RCC 7860 (cell line): ENCODE data around the gene UGT1A8.

Experiments
- DNase-seq: peaks from one replicate; pipeline ENCODE4 v3.0.0-alpha.2; 2015; ENCODE audit warnings: low spot score
- FAIRE-seq: peaks from 2 replicates; lab custom pipeline; 2012; peaks lifted over from hg19 to GRCh38; lab: Jason Lieb, UNC

Gene UGT1A8

DNA sequence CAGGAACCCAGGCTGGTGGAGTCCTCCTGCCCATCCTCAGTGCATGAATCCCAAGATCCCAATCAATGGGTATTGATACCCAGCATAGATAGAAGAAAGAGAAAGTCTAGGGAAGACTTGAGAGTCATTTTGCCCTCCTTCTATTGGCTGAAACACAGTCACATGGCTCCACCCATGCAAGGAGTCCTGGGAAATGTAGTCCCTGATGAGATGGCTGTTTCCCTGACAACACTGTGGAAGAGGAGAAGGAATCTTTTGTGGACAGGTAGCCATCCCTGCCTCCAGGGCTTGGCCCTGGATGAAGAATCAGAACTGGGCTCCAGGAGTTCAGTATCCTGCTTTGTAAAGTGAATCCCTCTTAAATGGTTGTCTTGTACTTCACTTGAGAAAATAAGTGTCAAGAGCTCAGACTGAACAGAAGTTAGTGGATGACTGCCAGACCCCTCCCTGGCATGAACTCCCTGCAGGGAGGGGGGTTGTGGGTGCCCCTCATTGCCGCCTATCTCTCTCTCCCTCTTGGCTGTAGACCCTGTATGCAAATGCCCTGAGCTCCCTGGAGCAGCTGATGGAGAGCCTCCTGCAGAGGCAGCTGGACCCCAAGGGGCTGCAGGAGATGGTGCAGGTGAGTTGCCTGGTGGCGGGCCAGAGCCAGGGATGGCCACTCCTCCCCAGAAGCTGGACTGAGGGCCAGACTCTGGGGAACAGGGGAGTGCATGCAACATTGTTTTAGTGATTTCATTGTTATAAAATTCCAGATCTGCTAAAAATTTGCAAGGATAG is 196.8 kb downstream of the UGT1A8 start:
- FAIRE-seq: no peak
- no peak for DNase-seq

DNA sequence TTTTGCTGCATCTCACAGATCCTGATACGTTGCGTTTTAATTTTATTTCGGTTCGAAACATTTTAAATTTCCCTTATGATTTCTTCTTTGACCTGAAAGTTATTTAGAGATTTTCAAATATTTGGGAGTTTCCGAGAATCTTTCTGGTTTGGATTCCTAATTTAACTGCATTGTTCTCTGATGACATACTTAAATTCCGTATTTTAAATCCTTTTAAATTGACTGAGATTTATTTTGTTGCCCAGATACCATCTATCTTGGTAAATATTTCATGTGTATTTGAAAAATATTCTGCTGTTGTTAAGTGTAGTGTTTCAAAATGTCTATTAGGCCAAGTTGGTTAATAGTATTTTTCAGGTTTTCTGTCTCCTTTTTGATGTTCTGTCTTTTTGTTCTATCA is 198.4 kb downstream of the UGT1A8 start:
- no peak for FAIRE-seq
- no peak for DNase-seq

DNA sequence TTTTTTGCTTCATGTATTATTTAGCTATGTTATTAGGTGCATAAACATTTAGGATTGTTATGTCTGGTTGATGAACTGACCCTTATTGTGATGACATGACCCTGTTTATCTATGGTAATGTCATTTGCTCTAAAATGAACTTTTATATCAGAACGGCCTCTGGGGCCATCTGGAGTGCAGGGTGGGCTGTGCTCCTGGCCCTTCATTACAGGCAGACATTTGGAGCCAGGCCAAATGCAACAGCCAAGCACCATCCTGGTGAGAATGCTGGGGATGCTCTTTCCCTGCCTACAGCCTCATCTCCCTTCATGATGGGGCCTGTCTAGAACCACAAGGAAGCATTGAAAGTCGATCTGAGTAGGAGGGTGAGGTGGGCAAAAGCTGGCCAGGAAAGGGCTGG is 198.9 kb downstream of the UGT1A8 start:
- FAIRE-seq (no peak), DNase-seq (no peak)

DNA sequence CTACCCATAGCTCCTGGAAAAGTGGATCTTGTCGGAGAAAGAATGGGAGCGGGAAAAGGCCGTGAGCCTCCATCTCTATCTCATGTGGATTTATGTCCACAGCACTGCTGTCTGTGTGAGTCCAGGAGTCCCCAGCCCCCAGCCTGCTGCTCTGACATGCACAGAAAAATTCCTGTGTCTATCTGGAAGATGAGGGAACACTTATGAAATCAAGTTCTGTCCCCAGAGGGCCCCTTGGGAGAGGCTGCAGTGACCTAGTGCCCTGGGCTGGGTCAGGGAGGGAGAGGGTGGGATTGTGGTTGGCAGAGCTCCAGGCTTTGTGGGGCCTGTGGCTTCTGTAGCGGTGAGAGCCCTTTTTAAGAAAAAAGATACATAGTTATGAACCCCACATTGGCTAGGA is 199.3 kb downstream of the UGT1A8 start:
- FAIRE-seq (no peak), DNase-seq (no peak)

DNA sequence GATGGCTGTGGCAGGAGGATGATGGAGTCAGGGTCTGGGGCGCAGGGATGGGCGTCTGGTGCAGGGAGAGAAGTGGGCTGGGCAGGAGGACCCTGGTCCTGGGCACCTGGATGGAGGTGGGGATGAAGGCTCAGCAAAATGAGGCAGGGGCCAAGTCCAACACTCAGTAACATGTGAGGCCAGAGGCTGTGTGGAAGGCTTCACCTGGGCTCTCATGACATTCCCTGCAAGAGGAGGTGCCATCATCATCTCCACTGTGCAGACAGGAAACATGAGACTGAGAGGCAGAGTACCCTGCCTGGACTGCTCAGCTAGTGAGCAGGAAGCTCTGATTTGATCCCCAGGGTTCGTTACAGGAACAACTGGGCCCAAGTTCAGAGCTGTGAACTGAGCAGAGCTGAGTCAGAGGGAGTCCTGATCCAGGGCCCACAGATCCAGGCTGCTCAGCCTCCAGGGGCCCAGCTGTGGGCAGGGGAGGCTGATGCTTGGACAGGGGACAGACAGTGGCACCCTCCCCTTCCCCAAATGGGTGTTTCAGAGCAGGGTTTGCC is 200.0 kb downstream of the UGT1A8 start:
- DNase-seq: no peak

DNA sequence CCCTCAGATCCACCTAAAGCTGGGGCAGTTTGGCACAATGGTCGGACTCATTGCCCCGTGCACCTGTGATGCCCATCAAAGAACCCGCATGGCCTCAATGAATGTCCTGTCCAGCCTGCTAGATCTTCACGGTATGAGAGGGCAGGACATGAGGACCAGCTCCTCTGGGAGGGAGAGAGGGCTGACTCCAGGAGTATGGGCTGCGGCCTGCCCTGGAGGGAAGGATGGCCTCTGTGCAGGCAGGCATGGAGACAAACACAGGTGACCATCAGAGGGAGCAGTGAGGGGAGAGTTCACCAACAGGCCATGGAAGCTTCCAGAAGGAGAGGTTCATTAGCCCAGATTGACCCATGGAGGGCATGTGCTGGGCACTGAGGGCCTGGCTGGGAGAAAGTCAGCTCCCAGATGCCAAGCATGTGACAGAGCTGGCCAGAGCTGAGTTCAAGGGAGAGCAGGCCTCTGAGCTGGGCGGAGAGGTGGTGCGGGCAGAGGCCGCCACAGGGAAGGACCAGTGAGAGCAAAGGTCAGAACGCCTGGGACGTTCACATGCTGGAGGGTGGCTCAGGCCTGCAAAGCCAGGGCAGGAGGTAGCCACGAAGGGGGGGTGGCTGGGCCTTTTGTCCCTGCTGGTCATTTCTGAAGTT is 200.7 kb downstream of the UGT1A8 start:
- DNase-seq (no peak), FAIRE-seq (no peak)

More for the DNA sequence above, 200.0 kb downstream of the UGT1A8 start:
- no peak for FAIRE-seq

DNA sequence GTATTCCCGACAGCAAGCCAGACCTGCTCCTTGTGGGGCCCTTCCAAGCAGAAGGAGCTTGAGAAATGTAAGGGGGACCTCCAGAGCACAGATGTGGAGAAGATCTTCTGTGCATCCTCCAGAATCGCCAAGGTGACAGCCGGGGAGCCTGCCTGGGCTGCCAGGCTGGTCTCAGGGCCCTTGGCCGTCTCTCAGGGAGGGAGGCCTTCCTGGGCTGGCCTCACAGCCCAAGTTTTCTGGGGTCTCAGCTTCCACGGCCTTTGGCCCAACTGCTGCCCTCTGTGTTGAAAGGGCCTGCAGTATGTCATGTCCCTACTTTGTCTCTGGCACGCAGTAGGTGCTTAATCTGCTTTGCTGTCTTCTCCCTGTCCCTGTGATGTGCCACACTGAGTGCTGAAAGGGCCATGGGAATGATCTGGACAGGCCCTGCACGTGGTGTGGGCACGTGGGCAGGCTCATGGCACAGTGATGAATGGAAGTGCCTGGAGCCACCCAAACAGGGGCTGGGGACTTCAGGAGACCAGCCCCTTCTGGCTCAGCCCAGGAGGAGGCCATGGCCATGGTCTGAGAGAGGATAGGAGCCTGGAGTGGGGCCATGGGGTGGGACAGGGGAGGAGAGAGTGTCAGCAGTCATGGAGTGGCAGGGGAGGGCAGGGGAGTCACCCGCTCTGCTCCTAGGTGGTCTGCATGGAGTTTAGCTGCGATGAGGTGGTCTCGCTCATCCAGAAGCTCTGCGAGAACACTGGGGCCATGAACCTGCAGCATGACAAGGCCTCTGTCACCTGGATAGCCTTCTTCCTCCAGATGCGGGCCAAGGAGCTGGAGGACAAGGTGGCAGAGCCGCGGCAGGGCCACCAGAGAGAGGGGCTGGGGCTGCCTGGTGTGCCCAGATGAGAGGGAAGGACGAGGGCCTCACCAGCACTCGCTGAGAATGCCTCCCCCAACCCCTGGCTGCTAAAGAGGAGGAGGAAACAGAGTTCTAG is 201.5 kb downstream of the UGT1A8 start:
- DNase-seq: no peak
- no peak for FAIRE-seq

DNA sequence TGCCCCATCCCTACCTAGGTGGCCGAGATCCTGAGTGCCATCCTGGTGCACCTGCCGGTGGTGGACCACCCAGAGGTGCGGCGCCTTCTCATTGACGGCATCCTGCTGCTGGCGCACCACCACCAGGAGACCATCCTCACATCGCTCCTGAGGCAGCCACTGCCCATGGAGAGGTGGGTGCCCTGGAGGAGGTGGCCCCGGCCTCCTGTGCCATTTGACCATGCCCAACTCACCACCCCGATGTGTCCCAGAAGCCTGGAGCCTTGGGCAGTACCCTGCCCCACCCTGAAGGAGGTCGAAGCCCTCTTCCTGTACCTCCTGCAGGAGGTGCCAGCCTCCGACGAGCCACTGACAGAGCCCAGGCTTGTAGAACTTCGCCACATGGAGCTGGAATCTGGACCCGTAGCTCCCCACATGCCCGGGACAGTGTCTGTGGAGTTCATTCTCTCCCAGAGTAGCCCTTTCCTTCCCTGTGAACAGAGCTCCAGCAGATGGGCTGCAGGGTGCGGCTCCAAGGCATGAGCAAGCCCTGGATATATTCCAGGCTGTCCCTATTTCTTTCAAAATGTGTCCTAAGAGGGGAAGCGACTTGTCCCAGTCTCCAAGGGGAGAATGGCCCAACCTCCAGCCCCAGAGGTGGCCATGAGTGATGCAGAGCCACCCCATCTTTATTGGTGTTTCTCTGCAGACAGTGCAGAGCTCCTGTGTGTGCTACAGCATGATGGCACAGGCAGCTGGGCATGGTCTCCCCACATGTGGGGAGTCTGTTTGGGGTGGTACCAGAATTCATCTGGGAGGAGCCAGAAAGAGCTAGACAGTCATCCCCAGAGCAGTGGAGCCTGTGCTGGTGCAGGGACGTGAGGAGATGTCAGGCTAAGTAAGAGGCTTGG is 202.7 kb downstream of the UGT1A8 start:
- no peak for DNase-seq

DNA sequence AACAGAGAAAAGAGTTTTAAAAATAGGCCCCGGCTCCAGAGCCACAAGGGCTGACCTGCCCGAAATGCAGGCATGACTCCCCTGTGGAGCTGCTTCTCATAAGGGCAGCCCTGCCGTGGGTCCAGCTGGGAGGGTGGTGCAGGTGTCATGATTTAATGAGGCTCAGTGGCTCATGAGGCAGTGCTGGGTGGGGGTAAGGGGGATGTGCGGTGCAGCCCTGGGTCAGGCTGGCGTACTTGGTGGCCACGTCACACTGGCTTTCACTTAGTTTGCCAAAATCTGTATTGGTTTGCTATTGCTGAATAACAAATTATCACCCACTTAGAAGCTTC is 203.3 kb downstream of the UGT1A8 start:
- no peak for FAIRE-seq
- no peak for DNase-seq

More for the DNA sequence above, 202.7 kb downstream of the UGT1A8 start:
- no peak for FAIRE-seq

DNA sequence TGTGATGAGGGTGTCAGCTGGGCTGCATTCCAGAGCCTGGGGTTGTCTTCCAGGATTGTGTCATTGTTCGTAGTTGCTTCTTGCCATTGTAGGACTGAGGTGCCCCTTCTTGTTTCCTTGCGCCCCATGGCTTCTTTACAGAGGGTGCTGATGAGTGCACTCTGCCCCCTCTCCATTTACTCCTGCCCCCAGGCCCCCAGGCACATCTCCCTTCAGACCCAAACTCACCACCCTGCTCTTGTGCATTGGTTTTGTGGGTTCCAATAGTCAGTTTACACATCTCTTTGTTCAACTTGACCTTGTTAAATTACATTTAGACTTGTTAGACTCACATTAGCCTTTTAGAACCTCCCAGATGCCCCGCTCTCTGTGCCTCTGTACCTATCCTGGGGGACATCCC is 203.8 kb downstream of the UGT1A8 start:
- no peak for FAIRE-seq
- DNase-seq: no peak

DNA sequence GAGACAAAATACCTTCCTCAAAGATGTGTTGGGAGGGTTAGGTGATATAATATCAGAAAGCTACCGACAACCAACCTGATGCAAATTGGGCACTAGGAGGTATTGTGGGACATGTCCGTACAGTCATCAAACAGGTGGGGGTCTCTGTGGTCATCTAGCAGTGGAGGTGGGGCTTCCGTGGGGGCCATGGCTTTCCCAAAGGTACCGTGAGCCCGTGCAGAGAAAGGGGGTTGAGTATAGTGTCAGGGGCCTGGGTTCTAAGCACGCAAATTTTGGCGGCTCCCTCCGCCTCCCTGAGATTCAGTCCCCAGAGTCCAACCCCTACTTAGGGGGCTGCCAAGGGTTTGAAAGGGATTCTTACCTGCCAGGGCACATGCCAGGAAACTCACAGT is 204.3 kb downstream of the UGT1A8 start:
- no peak for DNase-seq
- no peak for FAIRE-seq

DNA sequence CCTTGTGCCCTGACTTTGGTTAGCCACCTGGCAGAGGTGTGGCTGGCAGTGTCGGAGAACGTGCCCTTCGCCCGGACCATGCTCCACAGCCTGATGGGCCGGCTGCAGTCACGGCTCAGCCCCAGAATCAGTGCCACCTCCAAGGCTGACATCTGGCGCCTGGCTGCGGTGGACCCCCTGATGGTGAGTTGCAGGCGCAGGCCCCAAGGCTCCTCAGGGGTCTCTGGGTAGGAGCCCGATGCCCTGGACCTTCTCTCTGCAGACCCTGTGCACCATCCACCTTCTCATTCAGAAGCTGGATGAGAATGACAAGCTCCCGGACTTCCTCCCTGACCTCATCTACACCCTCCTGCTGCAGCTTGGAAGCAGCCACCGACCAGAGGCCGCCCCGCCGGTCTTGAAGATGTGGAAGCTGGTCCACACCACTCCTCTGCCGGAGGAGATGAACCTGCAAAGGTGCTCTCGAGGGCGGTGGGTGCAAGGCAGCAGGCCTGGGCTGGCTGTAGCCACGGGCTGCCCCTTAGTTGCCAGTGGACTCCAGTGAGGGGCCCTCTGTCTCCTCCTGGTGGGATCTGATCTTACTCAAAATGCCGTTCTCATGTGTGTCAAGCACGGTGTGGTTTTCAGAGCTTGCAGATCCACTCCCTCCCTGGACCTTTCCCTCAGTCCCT is 204.8 kb downstream of the UGT1A8 start:
- no peak for DNase-seq
- no peak for FAIRE-seq
